ENCODE measurements around the gene NR6A1.

The NR6A1 gene

GRCh38 chr9:124467410-124468060 is 303.6 kb downstream of the NR6A1 start:
- Histone ChIP-seq H3K36me3 (no peaks in the 10 kb centered on the region), H3K27ac (no peak overlapping the region), H3K4me1 (no peaks in the 10 kb centered on the region), H3K27me3 (peaks cover 0 to 56% of the 10 kb centered on the region in 2 donors), H3K9me3 (no peaks in the 10 kb centered on the region), H3K4me3 (no peak overlapping the region)
- intact Hi-C loops (cut with DNase I; ENCODE audit: low total_unique reads) = no loop called here
- no peak for DNase-seq
- TF ChIP-seq CTCF (IDR thresholded peaks at IDR 0.05) = no peak

Measured in tibial artery (tissue), 4 donors.